ENCODE data around the gene ADCY7.

The ADCY7 gene

DNA sequence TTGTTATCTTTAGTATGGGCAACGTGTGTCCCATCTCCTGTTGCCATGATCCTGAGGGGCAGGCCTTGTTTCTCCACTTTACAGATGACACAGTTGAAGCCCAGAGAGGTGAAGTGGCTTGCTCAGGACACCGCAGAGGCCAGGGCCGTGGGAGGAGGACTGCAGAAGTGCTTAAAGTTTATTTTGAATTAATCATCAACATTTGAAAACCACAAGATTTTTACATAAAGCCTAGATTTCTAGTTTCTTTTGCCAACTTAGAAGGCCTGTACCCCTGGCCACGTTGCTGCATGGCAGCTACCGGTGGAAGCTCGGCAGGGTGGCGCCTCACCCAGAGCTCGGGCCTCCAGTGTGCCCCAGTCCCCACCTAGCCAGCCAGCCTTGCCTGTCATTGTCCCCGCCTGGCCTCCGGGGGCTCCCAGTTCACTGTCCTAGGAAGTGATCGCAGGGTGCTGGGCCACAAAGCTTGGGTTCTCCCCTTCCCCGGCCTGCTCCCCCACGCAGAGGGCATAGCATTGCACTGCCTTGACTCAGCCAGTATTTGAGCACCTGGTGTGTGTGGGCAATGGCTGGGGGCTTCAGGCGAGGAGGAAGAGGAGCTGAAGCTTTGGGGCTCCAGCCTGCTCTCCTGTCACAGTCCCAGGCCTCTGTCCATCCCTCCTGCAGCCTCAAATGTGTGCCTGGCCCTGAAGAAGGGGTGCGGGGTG, 14.8 kb upstream of the ADCY7 start:
- Histone ChIP-seq H3K27me3 (ENCODE audit: insufficient read depth, poor library complexity, severe bottlenecking) (no peaks in the 10 kb centered on the region), H3K4me3 (replicated peaks; ENCODE audit: insufficient read depth, low read length) (no peak overlapping the region), H3K27ac (replicated peaks) (no peak overlapping the region)
- no peak for DNase-seq (ENCODE audit: low read depth in 1 of 2, low spot score in 1 of 2)
- TF ChIP-seq GABPA (IDR thresholded peaks at IDR 0.05; ENCODE audit: low read depth) (no peak), SPI1 (IDR thresholded peaks at IDR 0.05; ENCODE audit: borderline replicate concordance, low read depth) (no peak)

DNA sequence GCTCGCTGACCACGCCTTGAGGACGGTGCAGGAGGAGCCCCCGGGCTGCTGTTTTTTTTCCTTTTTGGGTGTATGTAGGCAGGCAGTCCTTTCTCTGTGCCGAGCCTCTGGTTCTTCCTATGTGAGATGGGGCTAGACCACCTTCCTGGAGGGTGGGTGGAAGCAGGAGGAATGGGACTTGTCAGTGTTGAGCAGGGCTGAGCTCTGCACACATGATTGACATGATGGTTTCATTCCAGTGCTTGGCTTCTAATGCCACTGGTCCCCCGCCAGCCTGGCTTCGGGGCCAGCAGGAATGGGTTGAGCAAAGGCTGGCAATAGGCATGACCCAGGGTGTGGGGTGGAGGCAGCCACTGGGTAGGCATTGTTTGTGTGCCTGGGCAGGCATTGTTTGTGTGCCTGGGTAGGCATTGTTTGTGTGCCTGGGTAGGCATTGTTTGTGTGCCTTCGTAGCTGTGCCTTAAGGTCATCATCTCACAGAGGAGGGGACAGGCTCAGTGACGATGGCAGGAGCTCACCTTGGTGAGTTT, 14.2 kb upstream of the ADCY7 start:
- Histone ChIP-seq H3K4me3 (replicated peaks; ENCODE audit: insufficient read depth, low read length) (no peak overlapping the region), H3K27ac (replicated peaks) (no peak overlapping the region), H3K27me3 (ENCODE audit: insufficient read depth, poor library complexity, severe bottlenecking) (no peaks in the 10 kb centered on the region)

GRCh38 chr16:50252874-50253513, 13.4 kb upstream of the ADCY7 start:
- TF ChIP-seq POLR2AphosphoS5 (IDR thresholded peaks at IDR 0.05; ENCODE audit: low read depth): no peak
- no peak for TF ChIP-seq GABPA (IDR thresholded peaks at IDR 0.05; ENCODE audit: low read depth)
- TF ChIP-seq, protein P1, sequence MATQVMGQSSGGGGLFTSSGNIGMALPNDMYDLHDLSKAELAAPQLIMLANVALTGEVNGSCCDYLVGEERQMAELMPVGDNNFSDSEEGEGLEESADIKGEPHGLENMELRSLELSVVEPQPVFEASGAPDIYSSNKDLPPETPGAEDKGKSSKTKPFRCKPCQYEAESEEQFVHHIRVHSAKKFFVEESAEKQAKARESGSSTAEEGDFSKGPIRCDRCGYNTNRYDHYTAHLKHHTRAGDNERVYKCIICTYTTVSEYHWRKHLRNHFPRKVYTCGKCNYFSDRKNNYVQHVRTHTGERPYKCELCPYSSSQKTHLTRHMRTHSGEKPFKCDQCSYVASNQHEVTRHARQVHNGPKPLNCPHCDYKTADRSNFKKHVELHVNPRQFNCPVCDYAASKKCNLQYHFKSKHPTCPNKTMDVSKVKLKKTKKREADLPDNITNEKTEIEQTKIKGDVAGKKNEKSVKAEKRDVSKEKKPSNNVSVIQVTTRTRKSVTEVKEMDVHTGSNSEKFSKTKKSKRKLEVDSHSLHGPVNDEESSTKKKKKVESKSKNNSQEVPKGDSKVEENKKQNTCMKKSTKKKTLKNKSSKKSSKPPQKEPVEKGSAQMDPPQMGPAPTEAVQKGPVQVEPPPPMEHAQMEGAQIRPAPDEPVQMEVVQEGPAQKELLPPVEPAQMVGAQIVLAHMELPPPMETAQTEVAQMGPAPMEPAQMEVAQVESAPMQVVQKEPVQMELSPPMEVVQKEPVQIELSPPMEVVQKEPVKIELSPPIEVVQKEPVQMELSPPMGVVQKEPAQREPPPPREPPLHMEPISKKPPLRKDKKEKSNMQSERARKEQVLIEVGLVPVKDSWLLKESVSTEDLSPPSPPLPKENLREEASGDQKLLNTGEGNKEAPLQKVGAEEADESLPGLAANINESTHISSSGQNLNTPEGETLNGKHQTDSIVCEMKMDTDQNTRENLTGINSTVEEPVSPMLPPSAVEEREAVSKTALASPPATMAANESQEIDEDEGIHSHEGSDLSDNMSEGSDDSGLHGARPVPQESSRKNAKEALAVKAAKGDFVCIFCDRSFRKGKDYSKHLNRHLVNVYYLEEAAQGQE (IDR thresholded peaks at IDR 0.05; ENCODE audit: insufficient replicate concordance, low read depth): no peak
- TF ChIP-seq SPI1 (IDR thresholded peaks at IDR 0.05; ENCODE audit: borderline replicate concordance, low read depth): no peak
- no peak for TF ChIP-seq CTCF (IDR thresholded peaks at IDR 0.05; ENCODE audit: insufficient read depth, low read length)

More for the DNA sequence above, 14.2 kb upstream of the ADCY7 start:
- no peak for DNase-seq (ENCODE audit: low read depth in 1 of 2, low spot score in 1 of 2)
- TF ChIP-seq SPI1 (IDR thresholded peaks at IDR 0.05; ENCODE audit: borderline replicate concordance, low read depth): no peak
- no peak for TF ChIP-seq POLR2AphosphoS5 (IDR thresholded peaks at IDR 0.05; ENCODE audit: low read depth)
- TF ChIP-seq, protein P1 (IDR thresholded peaks at IDR 0.05; ENCODE audit: insufficient replicate concordance, low read depth): no peak

GRCh38 chr16:50253514-50253910, 12.8 kb upstream of the ADCY7 start:
- Histone ChIP-seq H3K4me3 (replicated peaks; ENCODE audit: insufficient read depth, low read length) (no peak overlapping the region), H3K27ac (replicated peaks) (no peak overlapping the region), H3K27me3 (ENCODE audit: insufficient read depth, poor library complexity, severe bottlenecking) (no peaks in the 10 kb centered on the region)
- TF ChIP-seq GABPA (IDR thresholded peaks at IDR 0.05; ENCODE audit: low read depth): no peak
- no peak for TF ChIP-seq POLR2AphosphoS5 (IDR thresholded peaks at IDR 0.05; ENCODE audit: low read depth)
- DNase-seq (ENCODE audit: low read depth in 1 of 2, low spot score in 1 of 2): no peak

More at GRCh38 chr16:50252874-50253513, 13.4 kb upstream of the ADCY7 start:
- DNase-seq (ENCODE audit: low read depth in 1 of 2, low spot score in 1 of 2): no peak
- no peak overlapping the region for H3K4me3 ChIP-seq (replicated peaks; ENCODE audit: insufficient read depth, low read length)
- H3K27me3 ChIP-seq (ENCODE audit: insufficient read depth, poor library complexity, severe bottlenecking): no peaks in the 10 kb centered on the region
- H3K27ac ChIP-seq (replicated peaks): no peak overlapping the region

DNA sequence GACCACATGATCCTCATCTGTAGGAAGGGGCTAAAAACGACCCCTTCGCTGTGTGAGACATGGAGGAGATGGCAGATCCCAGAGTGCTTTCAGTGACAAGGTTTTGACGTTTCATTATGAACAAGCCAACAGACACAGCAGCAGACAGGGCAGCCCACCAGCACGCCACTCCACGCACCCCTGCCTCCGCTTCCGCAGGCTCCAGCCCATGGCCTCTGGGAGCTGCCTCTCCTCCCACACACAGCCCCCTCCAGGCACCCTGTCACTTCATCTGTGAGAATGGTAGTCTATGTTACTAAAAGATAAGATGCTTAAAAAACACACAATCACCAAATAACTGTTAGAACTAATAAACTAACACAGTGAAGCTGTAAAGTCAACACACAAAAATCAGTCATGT, 12.3 kb upstream of the ADCY7 start:
- TF ChIP-seq POLR2AphosphoS5 (IDR thresholded peaks at IDR 0.05; ENCODE audit: low read depth) (no peak), GABPA (IDR thresholded peaks at IDR 0.05; ENCODE audit: low read depth) (no peak), SPI1 (IDR thresholded peaks at IDR 0.05; ENCODE audit: borderline replicate concordance, low read depth) (no peak), CTCF (IDR thresholded peaks at IDR 0.05; ENCODE audit: insufficient read depth, low read length) (no peak)
- TF ChIP-seq, protein P1 (IDR thresholded peaks at IDR 0.05; ENCODE audit: insufficient replicate concordance, low read depth): no peak
- no peak overlapping the region for H3K27ac ChIP-seq (replicated peaks)
- no peak for DNase-seq (ENCODE audit: low read depth in 1 of 2, low spot score in 1 of 2)

More for the DNA sequence above, 12.3 kb upstream of the ADCY7 start:
- H3K4me3 ChIP-seq (replicated peaks; ENCODE audit: insufficient read depth, low read length): no peak overlapping the region
- no peaks in the 10 kb centered on the region for H3K27me3 ChIP-seq (ENCODE audit: insufficient read depth, poor library complexity, severe bottlenecking)
